Lower leg skin (tissue), 3 donors: ENCODE measurements around the gene RLF.

ENCODE experiments used
- POLR2A ChIP-seq, 2 donors: fragments of 450-650 bp; IDR thresholded peaks; one replicate each; pipeline ENCODE4 v1.6.1; 2016 to 2017; ENCODE audit warnings: antibody characterized with exemption in 2 of 2, mild to moderate bottlenecking in 1 of 2, moderate library complexity in 1 of 2
- TF ChIP-seq, protein P1 (sequence below), 3 donors: fragments of 450-650 bp; IDR thresholded peaks; one replicate each; pipeline ENCODE4 v1.5.1; 2016; ENCODE audit warnings: antibody characterized with exemption in 3 of 3, mild to moderate bottlenecking in 3 of 3, moderate library complexity in 2 of 3

- TF ChIP-seq, protein P1, sequence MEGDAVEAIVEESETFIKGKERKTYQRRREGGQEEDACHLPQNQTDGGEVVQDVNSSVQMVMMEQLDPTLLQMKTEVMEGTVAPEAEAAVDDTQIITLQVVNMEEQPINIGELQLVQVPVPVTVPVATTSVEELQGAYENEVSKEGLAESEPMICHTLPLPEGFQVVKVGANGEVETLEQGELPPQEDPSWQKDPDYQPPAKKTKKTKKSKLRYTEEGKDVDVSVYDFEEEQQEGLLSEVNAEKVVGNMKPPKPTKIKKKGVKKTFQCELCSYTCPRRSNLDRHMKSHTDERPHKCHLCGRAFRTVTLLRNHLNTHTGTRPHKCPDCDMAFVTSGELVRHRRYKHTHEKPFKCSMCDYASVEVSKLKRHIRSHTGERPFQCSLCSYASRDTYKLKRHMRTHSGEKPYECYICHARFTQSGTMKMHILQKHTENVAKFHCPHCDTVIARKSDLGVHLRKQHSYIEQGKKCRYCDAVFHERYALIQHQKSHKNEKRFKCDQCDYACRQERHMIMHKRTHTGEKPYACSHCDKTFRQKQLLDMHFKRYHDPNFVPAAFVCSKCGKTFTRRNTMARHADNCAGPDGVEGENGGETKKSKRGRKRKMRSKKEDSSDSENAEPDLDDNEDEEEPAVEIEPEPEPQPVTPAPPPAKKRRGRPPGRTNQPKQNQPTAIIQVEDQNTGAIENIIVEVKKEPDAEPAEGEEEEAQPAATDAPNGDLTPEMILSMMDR (IDR thresholded peaks at IDR 0.05): no peak
- TF ChIP-seq POLR2A (IDR thresholded peaks at IDR 0.05): no peak
Observed at GRCh38 chr1:40258445-40258769, 97.2 kb downstream of the RLF start.
